Measurements from ENCODE around the gene STXBP5. TPM values are rescaled to one million over a fixed set of nuclear protein-coding genes. Genes with fewer than 3 reads are reported as not detected.

STXBP5 gene
- total and polyA plus RNA-seq, 9 of the 15 experiments (the other 6 are each of a cell fraction or from before 2014, with no cell fraction given): 23.3 to 172 (median 71.5) TPM

DNA sequence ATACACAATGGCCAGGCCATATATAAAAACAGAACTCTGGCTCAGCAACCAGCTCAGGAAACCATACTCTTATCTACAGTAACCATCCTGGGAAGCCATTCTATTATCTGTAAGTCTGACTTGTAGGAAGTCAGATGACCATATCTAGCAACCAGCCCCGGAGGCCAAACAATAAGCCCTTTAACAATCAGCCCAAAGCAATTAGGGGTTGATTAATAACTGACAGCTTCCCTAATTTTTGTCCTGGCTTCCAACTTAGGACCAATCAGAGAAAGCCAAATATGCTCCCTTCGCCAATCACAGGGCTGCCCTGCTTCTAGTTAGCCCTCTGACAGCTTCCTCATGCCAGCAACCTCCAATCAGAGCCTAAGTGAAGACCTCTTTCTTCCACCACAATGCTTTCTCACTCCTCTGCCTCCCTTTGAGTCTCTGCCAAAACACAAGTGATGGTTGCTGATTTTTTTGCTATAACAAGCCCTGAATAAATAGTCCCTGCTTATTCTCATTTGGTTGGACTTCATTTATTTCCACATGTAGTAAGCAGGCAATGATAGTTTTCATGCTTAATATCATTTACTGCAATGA lies 37.8 kb upstream of the STXBP5 start (continued):
- TF ChIP-seq MYBL2 (IDR thresholded peaks at IDR 0.05; ENCODE audit: low read depth) (peak; percentile 89), MYBL2 (CRISPR knock-in tag; IDR thresholded peaks at IDR 0.05; ENCODE audit: borderline replicate concordance) (no peak), NCOA4 (IDR thresholded peaks at IDR 0.05; ENCODE audit: partially characterized antibody) (no peak), HMG20B (CRISPR knock-in tag; IDR thresholded peaks at IDR 0.05) (no peak), HNRNPUL1 (IDR thresholded peaks at IDR 0.05; ENCODE audit: low read length) (no peak), TEAD2 (tag; IDR thresholded peaks at IDR 0.05) (no peak), VEZF1 (CRISPR knock-in tag; IDR thresholded peaks at IDR 0.05) (no peak), CREB3L1 (IDR thresholded peaks at IDR 0.05; ENCODE audit: borderline replicate concordance, low read depth) (no peak), ZNF766 (CRISPR knock-in tag; conservative IDR thresholded peaks at IDR 0.05) (peak; percentile 95), CBFA2T3 (IDR thresholded peaks at IDR 0.05) (peak; percentile 93), CBFA2T2 (conservative IDR thresholded peaks at IDR 0.05) (peak; percentile 84), YBX1 (IDR thresholded peaks at IDR 0.05) (no peak), CEBPG (CRISPR knock-in tag; IDR thresholded peaks at IDR 0.05) (no peak), CEBPG (tag; conservative IDR thresholded peaks at IDR 0.05 in 1 of 2, IDR thresholded peaks at IDR 0.05 in 1 of 2) (0 out of 4 replicates have a peak, but pooled peaks of 1 of the 2 experiments have one; percentile 19), FOXK2 (conservative IDR thresholded peaks at IDR 0.05 in 1 of 2, IDR thresholded peaks at IDR 0.05 in 1 of 2; ENCODE audit: low read depth in 2 of 2) (0 out of 4 replicates have a peak, but pooled peaks of 1 of the 2 experiments have one; percentile 40), YY1 (IDR thresholded peaks at IDR 0.05; ENCODE audit: borderline replicate concordance in 1 of 3, control insufficient read depth in 1 of 3, extremely low read depth in 1 of 3, insufficient read depth in 3 of 3, insufficient read length in 1 of 3, insufficient replicate concordance in 2 of 3, low read depth in 1 of 3, low read length in 2 of 3) (peak in 1 of 3 experiments; percentile 70), TAF15 (IDR thresholded peaks at IDR 0.05; ENCODE audit: low read depth, low read length) (no peak), MCM5 (IDR thresholded peaks at IDR 0.05; ENCODE audit: low read depth) (no peak), GTF2A2 (tag; IDR thresholded peaks at IDR 0.05) (no peak), ZNF696 (CRISPR knock-in tag; conservative IDR thresholded peaks at IDR 0.05) (no peak), CBX5 (IDR thresholded peaks at IDR 0.05; ENCODE audit: borderline replicate concordance, low read depth) (no peak), HNRNPH1 (optimal IDR thresholded peaks at IDR 0.05; ENCODE audit: low read depth, low read length) (no peak), TCF7L2 (IDR thresholded peaks at IDR 0.05; ENCODE audit: low read depth, low read length) (no peak)
- TF ChIP-seq, protein P1, sequence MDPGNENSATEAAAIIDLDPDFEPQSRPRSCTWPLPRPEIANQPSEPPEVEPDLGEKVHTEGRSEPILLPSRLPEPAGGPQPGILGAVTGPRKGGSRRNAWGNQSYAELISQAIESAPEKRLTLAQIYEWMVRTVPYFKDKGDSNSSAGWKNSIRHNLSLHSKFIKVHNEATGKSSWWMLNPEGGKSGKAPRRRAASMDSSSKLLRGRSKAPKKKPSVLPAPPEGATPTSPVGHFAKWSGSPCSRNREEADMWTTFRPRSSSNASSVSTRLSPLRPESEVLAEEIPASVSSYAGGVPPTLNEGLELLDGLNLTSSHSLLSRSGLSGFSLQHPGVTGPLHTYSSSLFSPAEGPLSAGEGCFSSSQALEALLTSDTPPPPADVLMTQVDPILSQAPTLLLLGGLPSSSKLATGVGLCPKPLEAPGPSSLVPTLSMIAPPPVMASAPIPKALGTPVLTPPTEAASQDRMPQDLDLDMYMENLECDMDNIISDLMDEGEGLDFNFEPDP (CRISPR knock-in tag; IDR thresholded peaks at IDR 0.05): no peak
- TF ChIP-seq, protein P2, sequence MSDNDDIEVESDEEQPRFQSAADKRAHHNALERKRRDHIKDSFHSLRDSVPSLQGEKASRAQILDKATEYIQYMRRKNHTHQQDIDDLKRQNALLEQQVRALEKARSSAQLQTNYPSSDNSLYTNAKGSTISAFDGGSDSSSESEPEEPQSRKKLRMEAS (CRISPR knock-in tag; IDR thresholded peaks at IDR 0.05): no peak

All from K562 (cell line).